Stimulated activated CD8-positive, alpha-beta memory T cell treated with anti-CD3 and anti-CD28 coated beads, Interleukin-12 subunit alpha, Interleukin-12 subunit beta, amount 100 ng/mL, for 4 hours (primary cell): ENCODE measurements around the gene SYCP2.
"Not testable (repeated sequence)": the region's sequence is repeated elsewhere in the genome, so short reads cannot be mapped to it uniquely, and the experiment has no call there.

Source experiments
- DNase-seq: peaks from one replicate; pipeline ENCODE4 v3.0.0-alpha.2; 2020; ENCODE audit warnings: low read depth

SYCP2 gene

GRCh38 chr20:59933296-59933848 is at the start of gene SYCP2:
Gene SYCP2, minus strand, starts transcription at chr20:59933637. Its CDS starts 11,224 bp downstream, at chr20:59922413.
- DNase-seq, result peak; percentile 46

- DNase-seq, result no peak
These were observed 49.6 kb upstream of the SYCP2 start for GRCh38 chr20:59983076-59983475.

- DNase-seq, result no peak
These were observed 43.6 kb upstream of the SYCP2 start for GRCh38 chr20:59977086-59977485.

- DNase-seq, result no peak
These were observed 42.8 kb upstream of the SYCP2 start for GRCh38 chr20:59976156-59976782.

GRCh38 chr20:59972037-59972801 is 38.8 kb upstream of the SYCP2 start:
- DNase-seq, result no peak

- DNase-seq, result no peak
These were observed 38.0 kb upstream of the SYCP2 start for GRCh38 chr20:59971428-59971827.

- no peak for DNase-seq
These were observed 33.0 kb upstream of the SYCP2 start for GRCh38 chr20:59966428-59966827.

GRCh38 chr20:59962155-59962554 is 28.7 kb upstream of the SYCP2 start:
- DNase-seq, result no peak

GRCh38 chr20:59961423-59961822 is 28.0 kb upstream of the SYCP2 start:
- DNase-seq, result no peak

GRCh38 chr20:59958626-59959025 is 25.2 kb upstream of the SYCP2 start:
- no peak for DNase-seq

- DNase-seq, result no peak
These were observed 24.7 kb upstream of the SYCP2 start, which contains the start of gene CDH26 for GRCh38 chr20:59958123-59958522. Gene CDH26, plus strand, starts transcription at chr20:59958423. Its CDS starts 304 bp downstream, at chr20:59958727.

- not testable (repeated sequence) for DNase-seq
These were observed 24.1 kb upstream of the SYCP2 start for GRCh38 chr20:59957568-59957967.

- no peak for DNase-seq
These were observed 21.8 kb upstream of the SYCP2 start for GRCh38 chr20:59955131-59955796.

GRCh38 chr20:59954718-59955117 is 21.3 kb upstream of the SYCP2 start:
- DNase-seq, result no peak

GRCh38 chr20:59949911-59950310 is 16.5 kb upstream of the SYCP2 start:
- DNase-seq, result no peak

- DNase-seq, result no peak
These were observed 15.6 kb upstream of the SYCP2 start for GRCh38 chr20:59948828-59949720.

- DNase-seq, result no peak
These were observed 14.8 kb upstream of the SYCP2 start for GRCh38 chr20:59948212-59948611.

GRCh38 chr20:59947376-59947775 is 13.9 kb upstream of the SYCP2 start:
- DNase-seq, result no peak

GRCh38 chr20:59945731-59946130 is 12.3 kb upstream of the SYCP2 start:
- no peak for DNase-seq

GRCh38 chr20:59945175-59945574 is 11.7 kb upstream of the SYCP2 start:
- DNase-seq, result no peak

- DNase-seq, result no peak
These were observed 11.3 kb upstream of the SYCP2 start for GRCh38 chr20:59944726-59945125.

- DNase-seq, result no peak
These were observed 8.8 kb upstream of the SYCP2 start for GRCh38 chr20:59942245-59942644.
